Measurements from ENCODE around the gene OVOL3.

Gene OVOL3

DNA sequence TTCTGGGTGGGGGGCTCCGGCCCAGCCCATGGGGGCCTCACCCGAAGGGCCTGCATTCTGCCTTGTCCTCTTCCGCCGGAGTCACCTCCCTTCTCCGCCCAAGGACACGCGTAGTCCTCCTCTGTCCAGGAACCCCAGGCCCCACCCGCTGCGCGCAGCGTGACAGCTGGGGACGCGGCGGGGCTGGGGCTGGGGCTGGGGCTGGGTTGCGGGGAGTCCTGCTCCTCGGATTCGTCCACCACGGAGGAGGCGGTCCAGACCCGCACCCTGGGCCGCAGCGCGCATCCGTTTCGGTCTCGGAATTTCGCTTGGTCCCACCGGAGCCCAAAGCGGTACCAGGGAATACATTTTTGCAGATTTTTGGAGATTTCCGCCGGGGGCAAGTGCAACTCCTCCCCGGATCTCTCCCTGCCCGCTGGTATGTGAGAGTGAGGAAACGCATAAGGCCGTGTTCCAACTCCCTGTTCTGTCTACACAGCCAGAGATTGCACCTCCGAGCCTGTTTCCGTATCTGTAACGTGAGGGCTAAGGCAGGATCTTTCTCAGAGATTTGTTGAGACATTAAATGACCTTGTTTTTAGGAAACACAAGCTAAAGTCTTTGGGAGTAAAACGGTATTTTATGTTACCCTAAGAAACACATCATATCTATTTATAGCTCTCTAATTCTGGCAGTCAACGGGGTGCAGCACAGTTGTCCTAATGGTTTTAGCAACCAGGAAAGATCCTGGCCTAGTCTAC lies 41.6 kb downstream of the OVOL3 start, which contains the start of gene COX7A1:
Gene COX7A1, minus strand, starts transcription at position 96 of the 740 bp plus-strand sequence. Its CDS starts 40 bp downstream, at position 56.
- peak within 1 kb of the TSS; percentile 17 for H3K4me3 ChIP-seq (ENCODE audit: low read depth, low read length)
- no peak for DNase-seq (ENCODE audit: low read depth)

DNA sequence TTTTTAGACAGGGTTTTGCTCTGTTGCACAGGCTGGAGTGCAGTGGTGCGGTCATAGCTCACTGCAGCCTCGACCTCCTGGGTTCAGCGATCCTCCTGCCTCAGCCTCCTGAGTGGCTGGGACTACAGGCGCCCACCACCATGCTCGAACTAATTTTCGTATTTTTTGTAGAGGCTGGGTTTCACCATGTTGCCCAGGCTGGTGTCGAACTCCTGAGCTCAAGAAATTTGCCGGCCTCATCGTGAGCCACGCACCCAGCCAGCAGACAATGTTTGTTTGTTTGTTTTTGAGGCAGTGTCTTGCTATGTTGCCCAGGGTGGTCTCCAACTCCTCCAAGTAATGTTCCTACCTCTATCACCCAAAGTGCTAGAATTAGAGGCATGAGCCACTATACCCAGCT lies 42.2 kb downstream of the OVOL3 start:
- no peak for DNase-seq (ENCODE audit: low read depth)
- no peak overlapping the region for H3K4me3 ChIP-seq (ENCODE audit: low read depth, low read length)

DNA sequence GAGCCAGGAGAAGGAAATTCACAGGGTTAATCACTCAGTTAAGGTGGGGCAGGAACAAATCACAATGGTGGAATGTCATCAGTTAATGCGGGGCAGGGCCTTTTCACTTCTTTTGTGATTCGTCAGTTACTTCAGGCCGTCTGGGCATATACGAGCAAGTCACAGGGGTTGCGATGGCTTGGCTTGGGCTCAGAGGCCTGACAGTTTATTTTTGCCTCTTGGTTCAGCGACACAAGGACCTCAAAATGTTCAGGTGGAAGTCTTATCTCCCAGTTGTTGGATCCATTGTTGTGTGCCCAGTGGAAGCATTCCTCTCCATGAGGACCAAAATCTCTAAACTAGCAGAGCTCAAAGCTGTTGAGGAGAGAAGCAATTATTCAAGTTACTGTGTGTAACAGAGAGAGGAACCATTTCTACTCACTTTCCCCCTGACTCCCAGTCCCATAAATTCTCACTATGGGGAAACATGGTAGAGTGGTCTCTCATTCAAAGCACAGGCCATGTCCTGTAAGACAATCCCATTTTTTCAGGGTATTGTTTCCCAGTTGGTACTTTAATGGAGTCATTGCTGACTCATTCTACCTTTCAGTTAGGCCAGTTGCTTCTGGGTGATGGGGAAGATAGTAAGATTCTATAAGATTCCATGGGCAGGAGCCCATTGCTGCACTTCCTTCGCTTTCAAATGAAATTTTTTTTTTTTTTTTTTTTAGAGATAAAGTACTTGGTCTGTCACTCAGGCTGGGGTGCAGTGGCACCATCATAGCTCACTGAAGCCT lies 50.1 kb downstream of the OVOL3 start:
- no peak for DNase-seq (ENCODE audit: low read depth)
- H3K4me3 ChIP-seq (ENCODE audit: low read depth, low read length): no peak overlapping the region

Measured in skeletal muscle cell (primary cell).